BLaER1 (cell line): Measurements from ENCODE around the gene PEA15.

Source experiments
- H3K27ac ChIP-seq: shearing (Covaris generic); formaldehyde crosslinking; 2 replicates; pipeline ENCODE4 v1.8.1; 2022
- H3K27me3 ChIP-seq: shearing (Covaris generic); formaldehyde crosslinking; 2 replicates; pipeline ENCODE4 v1.8.1; 2022
- H3K36me3 ChIP-seq: shearing (Covaris generic); formaldehyde crosslinking; 2 replicates; pipeline ENCODE4 v1.8.1; 2022
- H3K4me1 ChIP-seq: shearing (Covaris generic); formaldehyde crosslinking; 2 replicates; pipeline ENCODE4 v1.8.1; 2022
- H3K4me2 ChIP-seq: shearing (Covaris generic); formaldehyde crosslinking; 2 replicates; pipeline ENCODE4 v1.8.1; 2022
- H3K4me3 ChIP-seq: shearing (Covaris generic); formaldehyde crosslinking; 2 replicates; pipeline ENCODE4 v1.8.1; 2022
- H3K9ac ChIP-seq: shearing (Covaris generic); formaldehyde crosslinking; 2 replicates; pipeline ENCODE4 v1.8.1; 2022
- H3K9me3 ChIP-seq: shearing (Covaris generic); formaldehyde crosslinking; 2 replicates; pipeline ENCODE4 v1.8.1; 2022
- H4K20me1 ChIP-seq: shearing (Covaris generic); formaldehyde crosslinking; 2 replicates; pipeline ENCODE4 v1.8.1; 2022
- Cebpa-rat ChIP-seq: shearing (Covaris generic); IDR thresholded peaks from 2 replicates; pipeline ENCODE4 v1.8.1; 2022

The PEA15 gene

DNA sequence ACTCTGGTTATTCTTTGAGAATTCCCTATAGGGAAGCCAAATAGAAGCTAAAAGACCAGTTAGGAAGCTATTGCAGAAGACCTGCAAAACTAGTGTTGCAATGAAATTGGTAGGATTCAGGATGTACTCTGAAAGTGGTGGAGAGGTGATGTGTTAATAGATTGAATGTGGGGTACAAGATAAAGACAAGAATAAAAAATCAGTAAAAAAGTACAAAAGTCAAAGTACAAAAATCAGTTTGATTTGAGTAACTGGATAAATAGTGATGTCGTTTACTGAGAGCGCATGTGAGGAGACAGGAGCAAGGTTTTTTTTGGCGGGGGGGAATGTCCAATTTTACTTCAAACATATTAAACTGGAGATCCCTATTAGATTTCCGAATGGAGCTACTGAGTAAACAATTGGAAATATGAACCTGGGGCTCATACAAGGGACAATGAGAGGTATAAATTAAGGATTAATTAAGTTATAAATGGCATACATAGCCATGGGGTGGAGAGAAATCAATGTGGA, 59.7 kb downstream of the PEA15 start:
- Histone ChIP-seq H3K4me2 (no peak overlapping the region), H4K20me1 (no peaks in the 10 kb centered on the region), H3K27ac (no peak overlapping the region), H3K9me3 (no peaks in the 10 kb centered on the region), H3K4me3 (no peak overlapping the region), H3K4me1 (peaks cover 38% of the 10 kb centered on the region), H3K27me3 (no peaks in the 10 kb centered on the region), H3K36me3 (no peaks in the 10 kb centered on the region), H3K9ac (no peak overlapping the region)
- TF ChIP-seq Cebpa-rat, result no peak
